CD8-positive, alpha-beta memory T cell (primary cell): Measurements from ENCODE around the gene SELL. TPM values are rescaled to one million over a fixed set of nuclear protein-coding genes. Genes with fewer than 3 reads are reported as not detected.

Source experiments
- CTCF ChIA-PET: fragments of 350-600 bp; sonication (Branson Sonifier 250); formaldehyde crosslinking; loops from one replicate; lab custom pipeline; 2021; ENCODE audit warnings: antibody characterized with exemption; lab: Charles Lee
- POLR2A ChIA-PET: fragments of 350-600 bp; sonication (Branson Sonifier 250); formaldehyde crosslinking; loops from one replicate; lab custom pipeline; 2021; ENCODE audit warnings: antibody characterized with exemption; lab: Charles Lee
- DNase-seq, 5 donors: peaks; one replicate each; pipeline versions ENCODE4 v3.0.0 to v3.0.0-alpha.2; 2020 to 2022; ENCODE audit warnings: mixed read lengths in 1 of 5
- H3K27ac ChIP-seq: one replicate; pipeline ENCODE4 v1.7.0; 2013; ENCODE audit warnings: low read depth, mild to moderate bottlenecking, low read length, moderate library complexity
- H3K27me3 ChIP-seq: 2 replicates; pipeline ENCODE4 v1.7.0; 2013; ENCODE audit warnings: low read length, mild to moderate bottlenecking; ENCODE audit not compliant: insufficient read depth, poor library complexity, severe bottlenecking
- H3K36me3 ChIP-seq: 2 replicates; pipeline ENCODE4 v1.7.0; 2013; ENCODE audit warnings: mild to moderate bottlenecking, low read length, moderate library complexity; ENCODE audit not compliant: insufficient read depth
- H3K4me1 ChIP-seq: 2 replicates; pipeline ENCODE4 v1.7.0; 2013; ENCODE audit warnings: mild to moderate bottlenecking, low read length, moderate library complexity; ENCODE audit not compliant: insufficient read depth
- H3K4me3 ChIP-seq: 2 replicates; pipeline ENCODE4 v1.7.0; 2013; ENCODE audit warnings: mild to moderate bottlenecking, low read length
- H3K9me3 ChIP-seq: 2 replicates; pipeline ENCODE4 v1.7.0; 2013; ENCODE audit warnings: mild to moderate bottlenecking, low read length
- H3K27ac Mint-ChIP-seq, 8 donors: one replicate each; pipeline ENCODE4 v1.8.0; 2020 to 2021; ENCODE audit warnings: mixed read lengths in 8 of 8, mild to moderate bottlenecking in 6 of 8, inconsistent platforms in 3 of 8, moderate library complexity in 3 of 8
- H3K27me3 Mint-ChIP-seq, 2 donors: one replicate each; pipeline ENCODE4 v1.8.0; 2020 to 2021; ENCODE audit warnings: mixed read lengths in 2 of 2, mild to moderate bottlenecking in 1 of 2, moderate library complexity in 1 of 2
- H3K36me3 Mint-ChIP-seq, 3 donors: one replicate each; pipeline ENCODE4 v1.8.0; 2020 to 2021; ENCODE audit warnings: mixed read lengths in 3 of 3, inconsistent platforms in 1 of 3, mild to moderate bottlenecking in 1 of 3
- H3K4me1 Mint-ChIP-seq, 3 donors: one replicate each; pipeline ENCODE4 v1.8.0; 2020 to 2021; ENCODE audit warnings: mixed read lengths in 3 of 3, inconsistent platforms in 1 of 3, mild to moderate bottlenecking in 1 of 3
- H3K4me3 Mint-ChIP-seq, 7 donors: one replicate each; pipeline ENCODE4 v1.8.0; 2020 to 2021; ENCODE audit warnings: mixed read lengths in 7 of 7, mild to moderate bottlenecking in 6 of 7, moderate library complexity in 4 of 7, inconsistent platforms in 2 of 7
- H3K9me3 Mint-ChIP-seq, 5 donors: one replicate each; pipeline ENCODE4 v1.8.0; 2020 to 2022; ENCODE audit warnings: mixed read lengths in 5 of 5, mild to moderate bottlenecking in 3 of 5, moderate library complexity in 2 of 5, inconsistent platforms in 1 of 5
- polyA plus RNA-seq: library from polyadenylated mRNA; unstranded; fragments of 300-500 nt; fragmentation: Illumina TruSeq; gene quantifications from one replicate; pipeline ENCODE4 v1.2.3, GENCODE V29; 2021
- total RNA-seq, 2 experiments: library from RNA; stranded (reverse); gene quantifications; one replicate each; pipeline ENCODE4 v1.2.3, GENCODE V29; 2021

Gene SELL
- total RNA-seq (10 to 100 TPM; 48.2 to 48.5 TPM), polyA plus RNA-seq (871 TPM)

GRCh38 chr1:169711469-169712308 lies at the start of gene SELL:
Gene SELL, minus strand, starts transcription at chr1:169711620. Its CDS starts 122 bp downstream, at chr1:169711498.
- peaks cover 13 to 21% (median 17%) of the 10 kb centered on the region in 3 donors for H3K36me3 Mint-ChIP-seq
- H3K9me3 Mint-ChIP-seq, result peaks cover 0 to 16% (median 7%) of the 10 kb centered on the region in 5 donors
- POLR2A ChIA-PET, result interaction anchor here (0.5 to 1.6 kb wide), 5 partner anchors 14 to 1457 kb away, joined by 3 to 9 read pairs (median 4); partner anchors contain the start of gene F5
- peak; percentile 48 to 78 (median 69) for DNase-seq
- H3K36me3 ChIP-seq, result peaks cover 6% of the 10 kb centered on the region
- CTCF ChIA-PET, result interaction anchor here (0.7 to 3.0 kb wide), 36 partner anchors 8 to 1370 kb away, joined by 3 to 59 read pairs (median 4); partner anchors contain the start of genes F5, METTL18 and SCYL3
- H3K4me3 ChIP-seq, result peak within 1 kb of the TSS; percentile 71
- peaks cover 2 to 5% of the 10 kb centered on the region in 2 donors for H3K27me3 Mint-ChIP-seq
- H3K27ac Mint-ChIP-seq, result peak within 1 kb of the TSS; percentile 4 to 94 (median 74)
- H3K4me3 Mint-ChIP-seq, result peak within 1 kb of the TSS; percentile 83 to 93 (median 85)
- H3K4me1 Mint-ChIP-seq, result peaks cover 22 to 36% (median 33%) of the 10 kb centered on the region in 3 donors
- H3K27me3 ChIP-seq, result no peaks in the 10 kb centered on the region
- no peaks in the 10 kb centered on the region for H3K9me3 ChIP-seq
- H3K27ac ChIP-seq, result no peak within 1 kb of the TSS
- peaks cover 15% of the 10 kb centered on the region for H3K4me1 ChIP-seq

- H3K4me1 Mint-ChIP-seq, result no peaks in the 10 kb centered on the region
- no peaks in the 10 kb centered on the region for H3K36me3 Mint-ChIP-seq
- H3K27ac Mint-ChIP-seq, result no peak overlapping the region
- peaks cover 4% of the 10 kb centered on the region for H3K27me3 ChIP-seq
- H3K9me3 ChIP-seq, result no peaks in the 10 kb centered on the region
- ChIA-PET POLR2A (no interaction called here), CTCF (no interaction called here)
- H3K9me3 Mint-ChIP-seq, result no peaks in the 10 kb centered on the region
- no peak for DNase-seq
- H3K4me3 Mint-ChIP-seq, result no peak overlapping the region
- H3K4me1 ChIP-seq, result no peaks in the 10 kb centered on the region
- H3K36me3 ChIP-seq, result no peaks in the 10 kb centered on the region
- H3K27me3 Mint-ChIP-seq, result peaks cover 17 to 32% of the 10 kb centered on the region in 2 donors
- H3K4me3 ChIP-seq, result no peak overlapping the region
- no peak overlapping the region for H3K27ac ChIP-seq
Measured at GRCh38 chr1:169759038-169759437, 47.6 kb upstream of the SELL start.

- no peak overlapping the region for H3K4me3 Mint-ChIP-seq
- no peaks in the 10 kb centered on the region for H3K9me3 Mint-ChIP-seq
- POLR2A ChIA-PET, result no interaction called here
- Histone ChIP-seq H3K9me3 (no peaks in the 10 kb centered on the region), H3K4me1 (no peaks in the 10 kb centered on the region), H3K36me3 (no peaks in the 10 kb centered on the region), H3K27me3 (peaks cover 4% of the 10 kb centered on the region), H3K27ac (no peak overlapping the region), H3K4me3 (no peak overlapping the region)
- H3K27ac Mint-ChIP-seq, result no peak overlapping the region
- DNase-seq, result no peak
- H3K4me1 Mint-ChIP-seq, result no peaks in the 10 kb centered on the region
- peaks cover 18 to 29% of the 10 kb centered on the region in 2 donors for H3K27me3 Mint-ChIP-seq
- CTCF ChIA-PET, result no interaction called here
- H3K36me3 Mint-ChIP-seq, result no peaks in the 10 kb centered on the region
Measured at GRCh38 chr1:169753549-169753948, 42.1 kb upstream of the SELL start.

GRCh38 chr1:169750041-169750440 lies 38.6 kb upstream of the SELL start:
- DNase-seq, result no peak
- Mint-ChIP-seq H3K4me3 (no peak overlapping the region), H3K27ac (no peak overlapping the region), H3K27me3 (peaks cover 8 to 13% of the 10 kb centered on the region in 2 donors), H3K36me3 (no peaks in the 10 kb centered on the region), H3K4me1 (no peaks in the 10 kb centered on the region), H3K9me3 (no peaks in the 10 kb centered on the region)
- Histone ChIP-seq H3K27me3 (no peaks in the 10 kb centered on the region), H3K9me3 (no peaks in the 10 kb centered on the region), H3K27ac (no peak overlapping the region), H3K4me1 (no peaks in the 10 kb centered on the region), H3K36me3 (no peaks in the 10 kb centered on the region), H3K4me3 (no peak overlapping the region)
- ChIA-PET POLR2A (no interaction called here), CTCF (no interaction called here)

DNA sequence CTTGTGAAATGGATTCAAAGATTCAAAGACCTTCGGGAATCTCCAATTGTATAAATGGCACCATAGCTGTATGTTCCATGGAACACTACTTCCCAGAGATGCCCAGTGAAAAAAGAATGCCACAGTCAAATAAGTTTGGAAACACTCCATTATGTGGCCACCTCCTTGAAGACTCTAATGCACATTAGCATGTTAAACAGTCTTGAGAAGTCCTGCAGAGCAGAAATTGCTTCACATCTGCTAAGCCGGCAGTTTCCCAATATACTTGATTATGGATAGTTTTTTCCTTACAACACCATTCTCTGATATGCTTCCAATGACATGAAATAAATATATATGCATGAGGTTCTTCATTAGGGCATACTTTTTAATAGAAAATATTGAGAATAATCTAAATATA lies 35.1 kb upstream of the SELL start:
- H3K4me3 ChIP-seq, result no peak overlapping the region
- CTCF ChIA-PET, result no interaction called here
- peaks cover 3 to 9% of the 10 kb centered on the region in 2 donors for H3K27me3 Mint-ChIP-seq

DNA sequence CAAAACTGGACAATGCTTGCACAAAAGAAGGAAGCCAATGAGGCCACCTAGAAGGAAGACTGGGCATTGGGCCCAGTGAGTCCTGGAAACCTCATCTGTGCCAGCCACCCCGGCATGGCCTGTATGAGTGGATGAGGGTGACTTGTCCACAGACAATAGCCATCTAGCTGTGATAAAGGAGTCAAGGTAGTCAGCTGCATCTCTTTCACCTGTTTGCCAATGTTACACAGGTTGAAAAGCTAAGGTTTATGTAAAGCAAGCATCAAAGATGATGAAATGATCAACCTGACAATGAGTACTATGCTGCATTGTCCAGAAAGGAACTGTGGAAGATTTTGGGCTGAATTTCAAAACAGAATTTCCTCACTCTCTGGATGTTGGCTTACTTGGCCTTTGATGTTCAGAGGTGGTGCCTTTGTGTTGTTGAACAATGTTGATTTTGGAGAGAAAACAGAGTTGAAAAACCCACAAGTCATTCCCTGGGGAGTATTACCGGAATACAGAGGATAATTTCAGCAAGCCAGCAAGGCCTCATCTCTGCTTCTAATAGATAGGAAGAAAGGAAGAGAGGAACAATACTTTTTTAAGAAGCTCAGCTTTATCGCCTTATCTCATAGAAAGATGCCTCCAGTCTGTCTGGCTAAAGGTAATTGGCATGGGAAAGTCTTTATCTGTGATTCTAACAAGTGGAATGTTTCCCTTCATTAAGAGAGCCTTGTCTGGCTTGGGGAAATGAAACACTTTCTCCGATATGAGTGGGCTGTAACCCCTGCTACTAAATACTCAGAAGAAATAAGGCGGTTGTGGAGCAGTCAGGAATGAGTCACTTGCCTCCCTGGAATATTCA lies 33.8 kb upstream of the SELL start:
- Histone ChIP-seq H3K9me3 (no peaks in the 10 kb centered on the region), H3K36me3 (no peaks in the 10 kb centered on the region), H3K27ac (no peak overlapping the region), H3K4me1 (no peaks in the 10 kb centered on the region), H3K4me3 (no peak overlapping the region), H3K27me3 (no peaks in the 10 kb centered on the region)
- H3K27ac Mint-ChIP-seq, result no peak overlapping the region
- H3K9me3 Mint-ChIP-seq, result no peaks in the 10 kb centered on the region
- H3K36me3 Mint-ChIP-seq, result peaks cover 0 to 5% (median 0%) of the 10 kb centered on the region in 3 donors
- ChIA-PET CTCF (no interaction called here), POLR2A (no interaction called here)
- H3K4me3 Mint-ChIP-seq, result no peak overlapping the region
- peaks cover 3 to 16% of the 10 kb centered on the region in 2 donors for H3K27me3 Mint-ChIP-seq
- H3K4me1 Mint-ChIP-seq, result no peaks in the 10 kb centered on the region
- no peak for DNase-seq

More for the DNA sequence above, 35.1 kb upstream of the SELL start:
- Mint-ChIP-seq H3K4me3 (no peak overlapping the region), H3K27ac (no peak overlapping the region), H3K9me3 (no peaks in the 10 kb centered on the region), H3K36me3 (peaks cover 0 to 5% (median 0%) of the 10 kb centered on the region in 3 donors), H3K4me1 (no peaks in the 10 kb centered on the region)
- no peak for DNase-seq
- no peaks in the 10 kb centered on the region for H3K4me1 ChIP-seq
- no peak overlapping the region for H3K27ac ChIP-seq
- H3K27me3 ChIP-seq, result no peaks in the 10 kb centered on the region
- POLR2A ChIA-PET, result no interaction called here
- H3K9me3 ChIP-seq, result no peaks in the 10 kb centered on the region
- H3K36me3 ChIP-seq, result no peaks in the 10 kb centered on the region

DNA sequence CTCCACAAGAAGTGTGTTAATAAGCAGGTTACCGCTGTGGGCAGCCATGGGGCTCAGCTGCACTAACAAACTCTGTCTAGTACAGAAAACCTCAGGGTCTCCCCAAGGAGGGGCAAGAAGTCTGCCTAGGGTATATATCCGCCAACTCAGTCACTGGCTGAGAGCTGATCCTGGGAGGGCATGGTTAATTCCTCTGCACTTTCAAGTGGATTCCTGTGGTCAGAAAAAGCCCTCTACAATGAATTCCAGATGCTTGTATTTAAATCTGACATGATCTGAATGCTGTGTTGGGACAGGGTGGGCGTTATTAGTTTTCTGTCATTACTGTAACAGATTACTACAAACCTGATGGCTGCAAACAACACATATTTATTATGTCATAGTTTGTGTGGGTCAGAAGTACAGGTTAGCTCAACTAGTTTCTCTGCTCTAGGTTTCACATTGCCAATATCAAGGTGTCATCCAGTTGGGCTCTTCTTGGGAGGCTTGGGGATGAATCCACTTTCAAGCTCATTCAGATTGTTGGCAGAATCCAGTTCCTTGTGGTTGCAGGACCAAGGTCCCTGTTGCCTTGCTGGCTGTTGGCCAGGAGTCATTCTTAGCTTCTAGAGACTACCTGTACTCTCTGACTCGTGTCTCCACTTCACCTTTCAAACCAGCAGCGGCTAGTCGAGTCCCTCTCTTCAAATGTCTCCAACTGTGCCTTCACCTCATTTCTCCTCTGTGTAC lies 30.4 kb upstream of the SELL start:
- no peaks in the 10 kb centered on the region for H3K27me3 ChIP-seq
- H3K27ac ChIP-seq, result no peak overlapping the region
- H3K9me3 Mint-ChIP-seq, result no peaks in the 10 kb centered on the region
- no peaks in the 10 kb centered on the region for H3K9me3 ChIP-seq
- ChIA-PET CTCF (no interaction called here), POLR2A (no interaction called here)
- no peak overlapping the region for H3K27ac Mint-ChIP-seq
- no peaks in the 10 kb centered on the region for H3K36me3 ChIP-seq
- H3K27me3 Mint-ChIP-seq, result peaks cover 11 to 33% of the 10 kb centered on the region in 2 donors
- H3K36me3 Mint-ChIP-seq, result peaks cover 0 to 5% (median 0%) of the 10 kb centered on the region in 3 donors
- H3K4me3 ChIP-seq, result no peak overlapping the region
- no peaks in the 10 kb centered on the region for H3K4me1 Mint-ChIP-seq
- H3K4me3 Mint-ChIP-seq, result no peak overlapping the region
- no peak for DNase-seq
- no peaks in the 10 kb centered on the region for H3K4me1 ChIP-seq
